Activated naive CD8-positive, alpha-beta T cell treated with anti-CD3 and anti-CD28 coated beads, Interleukin-2, amount 10 ng/mL, durations not matched to agents 7 days and 5 days (primary cell): Measurements from ENCODE around the gene STARD13. TPM values are rescaled to one million over a fixed set of nuclear protein-coding genes. Genes with fewer than 3 reads are reported as not detected.

Source experiments
- ATAC-seq: fragments of 150-1000 bp; cut with Tn5 transposase; one replicate; pipeline ENCODE4 v1.10.0; 2021; ENCODE audit warnings: low read depth, moderate library complexity
- POLR2A ChIA-PET: fragments of 350-600 bp; sonication (Branson Sonifier 250); formaldehyde crosslinking; loops from one replicate; lab custom pipeline; 2021; ENCODE audit warnings: antibody characterized with exemption; lab: Charles Lee
- DNase-seq: peaks from one replicate; pipeline ENCODE4 v3.0.0; 2021
- H3K27ac Mint-ChIP-seq: one replicate; pipeline ENCODE4 v1.8.0; 2022; ENCODE audit warnings: mild to moderate bottlenecking, mixed read lengths
- H3K27me3 Mint-ChIP-seq: one replicate; pipeline ENCODE4 v1.8.0; 2022; ENCODE audit warnings: mild to moderate bottlenecking, moderate library complexity, mixed read lengths
- H3K36me3 Mint-ChIP-seq: one replicate; pipeline ENCODE4 v1.8.0; 2021; ENCODE audit warnings: mild to moderate bottlenecking, mixed read lengths
- H3K4me1 Mint-ChIP-seq: one replicate; pipeline ENCODE4 v1.8.0; 2021; ENCODE audit warnings: mixed read lengths
- H3K4me3 Mint-ChIP-seq: one replicate; pipeline ENCODE4 v1.8.0; 2022; ENCODE audit warnings: mild to moderate bottlenecking, moderate library complexity, mixed read lengths
- H3K9me3 Mint-ChIP-seq: one replicate; pipeline ENCODE4 v1.8.0; 2021; ENCODE audit warnings: mixed read lengths
- total RNA-seq, 2 experiments: library from RNA; stranded (reverse); gene quantifications; one replicate each; pipeline ENCODE4 v1.2.3, GENCODE V29; 2021

The STARD13 gene
- total RNA-seq, 2 experiments from 2014 or later = 0.17 to 0.33 TPM

- Mint-ChIP-seq H3K27ac (no peak overlapping the region), H3K27me3 (peaks cover 10% of the 10 kb centered on the region), H3K9me3 (no peaks in the 10 kb centered on the region), H3K4me1 (no peaks in the 10 kb centered on the region), H3K4me3 (no peak overlapping the region), H3K36me3 (no peaks in the 10 kb centered on the region)
- POLR2A ChIA-PET = no interaction called here
- ATAC-seq = no peak
- DNase-seq = no peak
Observed at GRCh38 chr13:33111414-33112110, 174.0 kb downstream of the STARD13 start.

- no peaks in the 10 kb centered on the region for H3K4me1 Mint-ChIP-seq
- no peak overlapping the region for H3K4me3 Mint-ChIP-seq
- DNase-seq (no peak), ATAC-seq (no peak)
- POLR2A ChIA-PET = no interaction called here
- H3K36me3 Mint-ChIP-seq = no peaks in the 10 kb centered on the region
- peaks cover 15% of the 10 kb centered on the region for H3K27me3 Mint-ChIP-seq
- no peaks in the 10 kb centered on the region for H3K9me3 Mint-ChIP-seq
- H3K27ac Mint-ChIP-seq = no peak overlapping the region
Observed at GRCh38 chr13:33110713-33111413, 174.7 kb downstream of the STARD13 start.

GRCh38 chr13:33110386-33110712 lies 175.2 kb downstream of the STARD13 start:
- no peaks in the 10 kb centered on the region for H3K4me1 Mint-ChIP-seq
- H3K27me3 Mint-ChIP-seq = peaks cover 15% of the 10 kb centered on the region

GRCh38 chr13:33109801-33110200 lies 175.8 kb downstream of the STARD13 start:
- H3K36me3 Mint-ChIP-seq = no peaks in the 10 kb centered on the region
- H3K9me3 Mint-ChIP-seq = no peaks in the 10 kb centered on the region
- peaks cover 15% of the 10 kb centered on the region for H3K27me3 Mint-ChIP-seq
- DNase-seq = no peak
- POLR2A ChIA-PET = no interaction called here
- H3K4me1 Mint-ChIP-seq = no peaks in the 10 kb centered on the region
- ATAC-seq = no peak
- H3K4me3 Mint-ChIP-seq = no peak overlapping the region
- H3K27ac Mint-ChIP-seq = no peak overlapping the region

More at GRCh38 chr13:33110386-33110712, 175.2 kb downstream of the STARD13 start:
- no peak overlapping the region for H3K4me3 Mint-ChIP-seq
- DNase-seq (no peak), ATAC-seq (no peak)
- H3K36me3 Mint-ChIP-seq = no peaks in the 10 kb centered on the region
- POLR2A ChIA-PET = no interaction called here
- no peak overlapping the region for H3K27ac Mint-ChIP-seq
- H3K9me3 Mint-ChIP-seq = no peaks in the 10 kb centered on the region

- Mint-ChIP-seq H3K9me3 (no peaks in the 10 kb centered on the region), H3K27me3 (peaks cover 15% of the 10 kb centered on the region), H3K27ac (no peak overlapping the region), H3K4me1 (no peaks in the 10 kb centered on the region), H3K36me3 (no peaks in the 10 kb centered on the region), H3K4me3 (no peak overlapping the region)
- ATAC-seq (no peak), DNase-seq (no peak)
- POLR2A ChIA-PET = no interaction called here
Observed at GRCh38 chr13:33109271-33109697, 176.3 kb downstream of the STARD13 start.

- H3K9me3 Mint-ChIP-seq = no peaks in the 10 kb centered on the region
- peaks cover 15% of the 10 kb centered on the region for H3K27me3 Mint-ChIP-seq
- no peaks in the 10 kb centered on the region for H3K36me3 Mint-ChIP-seq
- no peak overlapping the region for H3K4me3 Mint-ChIP-seq
- POLR2A ChIA-PET = no interaction called here
- no peak overlapping the region for H3K27ac Mint-ChIP-seq
- DNase-seq (no peak), ATAC-seq (no peak)
- no peaks in the 10 kb centered on the region for H3K4me1 Mint-ChIP-seq
Observed at GRCh38 chr13:33108620-33109019, 176.9 kb downstream of the STARD13 start.

- peaks cover 16% of the 10 kb centered on the region for H3K27me3 Mint-ChIP-seq
- DNase-seq (no peak), ATAC-seq (no peak)
- H3K36me3 Mint-ChIP-seq = no peaks in the 10 kb centered on the region
- H3K4me3 Mint-ChIP-seq = no peak overlapping the region
- H3K9me3 Mint-ChIP-seq = no peaks in the 10 kb centered on the region
- no peak overlapping the region for H3K27ac Mint-ChIP-seq
- H3K4me1 Mint-ChIP-seq = no peaks in the 10 kb centered on the region
- POLR2A ChIA-PET = no interaction called here
Observed at GRCh38 chr13:33107361-33107760, 178.2 kb downstream of the STARD13 start.

GRCh38 chr13:33106656-33107360 lies 178.7 kb downstream of the STARD13 start:
- H3K36me3 Mint-ChIP-seq = no peaks in the 10 kb centered on the region
- H3K27ac Mint-ChIP-seq = no peak overlapping the region
- POLR2A ChIA-PET = no interaction called here

GRCh38 chr13:33105387-33106005 lies 180.1 kb downstream of the STARD13 start:
- no peaks in the 10 kb centered on the region for H3K36me3 Mint-ChIP-seq
- peaks cover 18% of the 10 kb centered on the region for H3K27me3 Mint-ChIP-seq
- DNase-seq = no peak
- no peaks in the 10 kb centered on the region for H3K9me3 Mint-ChIP-seq
- no peak overlapping the region for H3K27ac Mint-ChIP-seq
- POLR2A ChIA-PET = no interaction called here
- H3K4me3 Mint-ChIP-seq = no peak overlapping the region
- H3K4me1 Mint-ChIP-seq = no peaks in the 10 kb centered on the region
- no peak for ATAC-seq

More at GRCh38 chr13:33106656-33107360, 178.7 kb downstream of the STARD13 start:
- ATAC-seq = no peak
- Mint-ChIP-seq H3K4me3 (no peak overlapping the region), H3K9me3 (no peaks in the 10 kb centered on the region), H3K4me1 (no peaks in the 10 kb centered on the region), H3K27me3 (peaks cover 18% of the 10 kb centered on the region)
- DNase-seq = no peak

GRCh38 chr13:33103457-33103856 lies 182.1 kb downstream of the STARD13 start:
- H3K9me3 Mint-ChIP-seq = no peaks in the 10 kb centered on the region
- ATAC-seq = no peak
- no peaks in the 10 kb centered on the region for H3K36me3 Mint-ChIP-seq
- no peak for DNase-seq
- POLR2A ChIA-PET = no interaction called here
- H3K4me3 Mint-ChIP-seq = no peak overlapping the region
- no peak overlapping the region for H3K27ac Mint-ChIP-seq
- no peaks in the 10 kb centered on the region for H3K4me1 Mint-ChIP-seq
- peaks cover 18% of the 10 kb centered on the region for H3K27me3 Mint-ChIP-seq

GRCh38 chr13:33101835-33102234 lies 183.7 kb downstream of the STARD13 start:
- Mint-ChIP-seq H3K9me3 (no peaks in the 10 kb centered on the region), H3K27me3 (peaks cover 12% of the 10 kb centered on the region), H3K4me3 (no peak overlapping the region), H3K27ac (no peak overlapping the region), H3K4me1 (no peaks in the 10 kb centered on the region), H3K36me3 (no peaks in the 10 kb centered on the region)
- POLR2A ChIA-PET = no interaction called here
- ATAC-seq = no peak
- DNase-seq = no peak

- Mint-ChIP-seq H3K9me3 (no peaks in the 10 kb centered on the region), H3K36me3 (peaks cover 1% of the 10 kb centered on the region), H3K27ac (no peak overlapping the region), H3K27me3 (peaks cover 6% of the 10 kb centered on the region), H3K4me1 (no peaks in the 10 kb centered on the region), H3K4me3 (no peak overlapping the region)
- POLR2A ChIA-PET = no interaction called here
- DNase-seq (no peak), ATAC-seq (no peak)
Observed at GRCh38 chr13:33100886-33101285, 184.7 kb downstream of the STARD13 start.

GRCh38 chr13:33099860-33100259 lies 185.7 kb downstream of the STARD13 start:
- no peak for ATAC-seq
- no peaks in the 10 kb centered on the region for H3K9me3 Mint-ChIP-seq
- no peak for DNase-seq
- POLR2A ChIA-PET = no interaction called here
- no peaks in the 10 kb centered on the region for H3K4me1 Mint-ChIP-seq
- no peak overlapping the region for H3K27ac Mint-ChIP-seq
- peaks cover 1% of the 10 kb centered on the region for H3K36me3 Mint-ChIP-seq
- no peak overlapping the region for H3K4me3 Mint-ChIP-seq
- peaks cover 6% of the 10 kb centered on the region for H3K27me3 Mint-ChIP-seq
